NCI-H146 treated with DMSO at 0.1 percent for 48 hours (cell line): ENCODE results near the gene ADTRP.

Source experiments
- DNase-seq: peaks from one replicate; lab custom pipeline; 2025; ENCODE audit not compliant: unreplicated experiment; lab: John Stamatoyannopoulos, UW

The ADTRP gene

DNA sequence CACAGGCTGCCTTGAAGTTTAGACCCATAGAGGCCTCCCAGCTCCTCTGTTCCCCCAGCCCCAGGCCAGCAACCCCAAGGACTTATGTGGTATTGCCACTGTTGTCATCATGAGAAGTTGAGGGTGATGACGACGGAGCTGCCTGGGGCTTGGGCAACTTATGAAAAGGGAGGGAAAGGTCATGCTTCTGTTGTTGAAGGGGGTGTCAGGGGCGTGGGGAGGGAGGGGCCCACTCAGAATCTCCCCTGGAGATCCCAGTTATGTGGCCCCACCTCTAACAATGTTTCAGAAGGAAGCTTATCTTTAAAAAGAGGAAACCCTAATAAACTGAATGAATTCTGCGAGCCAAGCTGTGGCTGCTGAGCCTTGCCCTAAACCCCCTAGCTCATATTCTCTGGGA is 4.2 kb downstream of the ADTRP start:
- DNase-seq: no peak

DNA sequence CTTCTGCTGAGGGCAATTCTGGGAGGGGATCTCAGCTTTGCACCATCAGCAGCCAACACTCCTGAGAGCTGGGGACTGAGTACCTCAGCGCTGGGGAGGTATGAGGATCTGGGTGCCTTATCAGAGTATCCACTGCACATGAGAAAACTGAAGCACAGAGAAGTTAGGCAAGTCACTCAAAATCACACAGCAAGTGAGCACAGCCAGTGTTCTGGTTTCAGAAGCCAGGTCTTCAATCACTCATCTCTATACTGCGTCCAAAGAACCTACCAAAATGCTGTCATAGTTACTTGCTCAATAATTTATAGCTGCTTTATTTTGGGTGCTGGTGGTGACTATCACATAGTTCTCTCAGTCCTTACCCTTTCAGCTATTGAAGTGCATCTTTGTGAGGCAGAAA is 5.0 kb downstream of the ADTRP start:
- DNase-seq: no peak

DNA sequence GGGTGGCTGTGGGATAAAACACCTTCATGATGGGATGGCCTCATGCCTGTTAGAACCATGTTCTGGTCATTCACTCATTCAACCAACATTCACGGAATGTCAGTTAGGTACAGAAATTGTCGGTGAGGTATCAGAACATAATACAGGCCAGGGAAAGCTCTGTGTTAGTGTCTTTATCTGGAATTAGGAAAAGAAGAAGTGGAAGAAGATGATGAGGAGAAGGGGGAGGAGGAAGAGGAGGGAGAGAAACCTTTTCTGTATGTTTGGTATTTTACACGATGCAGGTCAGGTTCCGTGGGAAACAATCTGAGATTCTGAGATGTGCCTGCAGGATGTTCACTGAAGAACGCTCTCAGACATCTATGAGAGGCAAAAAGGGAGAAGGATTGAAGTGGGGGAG is 5.6 kb downstream of the ADTRP start:
- DNase-seq: no peak

DNA sequence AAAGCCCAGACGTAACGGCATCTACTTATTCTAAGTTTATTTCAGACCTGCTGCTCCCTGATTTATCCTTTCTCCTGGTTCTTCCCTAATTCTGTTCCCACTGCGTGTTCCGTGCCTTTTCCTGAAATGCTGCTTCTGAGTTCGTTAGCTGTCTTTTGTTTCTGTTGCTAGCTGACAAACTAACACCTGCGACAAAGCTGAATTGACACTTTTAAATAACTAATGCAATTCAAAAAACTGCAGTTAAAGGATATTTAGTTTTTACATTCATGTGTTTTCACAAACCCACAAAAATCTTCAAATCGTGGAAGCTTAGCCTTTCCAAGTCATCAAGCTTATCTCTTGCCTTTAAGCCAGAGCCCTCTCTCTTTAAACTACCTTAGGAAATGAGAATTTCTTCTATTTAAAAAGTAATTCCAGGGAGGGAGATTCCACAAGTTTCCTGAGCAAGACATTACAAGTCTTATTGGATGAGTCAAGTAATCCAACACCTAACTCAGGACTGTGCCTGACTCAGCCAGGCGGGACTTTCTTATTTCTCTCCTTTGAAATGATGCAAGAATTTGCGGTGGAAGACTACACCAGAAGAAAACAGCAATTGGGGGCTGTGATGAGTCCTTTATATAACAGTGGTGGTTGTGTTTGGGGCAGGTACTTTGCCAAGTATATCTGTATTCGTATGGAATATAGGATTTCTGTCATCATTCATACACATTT is 6.3 kb downstream of the ADTRP start:
- no peak for DNase-seq

DNA sequence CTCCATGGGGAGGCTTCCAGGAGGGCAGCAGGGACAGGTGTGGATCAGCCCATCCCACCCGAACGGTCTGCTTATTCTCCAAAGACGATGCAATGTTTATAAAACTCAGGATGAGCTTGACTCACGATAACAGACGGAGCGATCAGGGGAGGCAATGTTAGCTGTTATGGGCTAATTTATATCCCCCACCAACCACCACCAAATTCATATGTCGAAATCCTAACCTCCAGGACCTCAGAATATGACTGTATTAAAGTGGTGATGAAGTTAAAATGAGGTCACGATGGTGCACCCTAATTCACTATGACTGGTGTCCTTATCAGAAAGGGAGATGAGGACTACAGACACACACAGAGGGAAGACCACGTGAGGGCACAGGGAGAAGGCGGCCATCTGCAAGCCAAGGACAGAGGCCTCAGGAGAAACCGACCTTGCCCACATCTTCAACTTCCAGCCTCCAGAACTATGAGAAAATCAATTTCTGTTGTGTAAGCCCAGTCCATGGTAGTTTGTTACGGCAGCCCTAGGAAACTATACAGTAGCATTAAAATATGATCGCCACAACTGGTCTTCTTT is 7.0 kb downstream of the ADTRP start:
- DNase-seq: no peak

DNA sequence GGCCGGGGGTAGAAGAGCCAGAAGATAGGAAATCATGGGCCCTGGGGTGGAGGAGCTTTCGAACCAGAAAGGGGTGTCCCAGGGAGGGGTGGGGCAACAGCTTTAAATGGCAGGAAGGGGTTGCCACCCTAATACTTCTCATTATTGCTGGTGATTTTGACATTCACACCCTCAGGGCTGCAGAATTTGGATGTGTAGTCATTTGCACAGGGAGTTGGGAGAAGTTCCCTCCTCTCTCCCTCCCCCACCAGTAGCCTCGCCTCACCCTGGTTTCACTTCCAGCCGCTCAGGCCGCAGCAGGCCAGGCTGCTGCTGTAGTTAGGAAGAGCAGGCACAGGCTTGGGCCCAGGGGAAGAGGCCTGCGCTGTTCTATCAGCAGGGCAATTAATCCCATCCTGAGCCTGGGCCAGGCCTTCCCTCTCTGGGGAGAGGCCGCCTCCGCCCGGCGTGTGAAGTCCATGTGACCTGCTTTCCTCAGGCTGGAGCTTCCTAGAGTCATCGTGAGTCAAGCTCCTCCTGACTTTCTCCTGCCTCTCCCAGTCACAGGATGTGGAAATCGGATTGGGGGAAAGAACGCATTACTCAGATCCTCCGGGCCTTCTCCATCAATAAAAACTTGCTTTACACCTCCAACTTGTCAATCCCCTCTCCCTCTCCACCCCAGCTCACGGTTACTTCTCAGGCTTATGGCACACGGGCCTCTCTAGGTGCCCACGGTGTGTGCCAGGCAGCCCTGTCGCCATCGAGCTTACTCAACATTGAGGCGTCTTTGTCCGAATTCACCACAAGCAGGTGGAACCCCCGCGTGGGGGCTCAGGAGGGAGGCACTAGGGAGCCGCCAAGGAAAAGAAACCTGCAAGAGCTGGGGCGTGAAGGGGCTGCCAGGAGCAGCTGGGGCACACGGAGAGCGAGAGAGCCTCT is 7.8 kb downstream of the ADTRP start:
- no peak for DNase-seq

DNA sequence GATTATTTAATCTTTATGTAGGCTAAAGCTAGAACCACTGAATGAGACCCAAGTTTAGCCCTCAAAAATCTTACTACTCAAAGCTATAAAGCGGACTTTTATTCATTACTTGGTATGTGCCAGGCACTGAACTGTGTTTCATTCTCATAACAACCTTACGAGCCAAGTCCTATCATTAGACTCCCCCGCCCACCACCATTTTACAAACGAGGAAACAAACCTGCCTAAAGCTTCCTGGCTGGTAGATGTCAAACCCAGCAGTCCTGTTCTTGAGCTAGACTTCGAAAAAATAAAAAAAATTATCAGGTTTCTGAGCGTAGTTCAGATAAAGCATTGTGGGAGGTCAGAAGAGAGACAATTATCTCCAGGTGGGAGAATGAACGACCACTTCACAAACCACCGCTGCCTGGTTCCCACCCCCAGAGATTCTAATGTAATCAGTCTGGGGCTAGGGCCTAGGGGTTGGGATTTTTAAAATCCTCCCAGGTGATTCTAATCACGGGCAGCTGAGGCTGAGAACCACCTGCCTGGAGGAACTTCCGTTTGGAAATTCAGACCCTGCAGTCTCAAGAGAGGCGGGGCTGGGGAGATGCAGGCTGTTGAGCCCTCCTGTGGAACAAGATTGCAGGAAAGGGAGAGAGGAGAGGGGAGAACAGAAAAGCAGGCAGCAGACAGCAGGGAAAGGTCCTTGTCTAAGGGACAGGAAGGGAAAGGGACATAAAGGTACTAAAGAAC is 8.6 kb downstream of the ADTRP start:
- no peak for DNase-seq

DNA sequence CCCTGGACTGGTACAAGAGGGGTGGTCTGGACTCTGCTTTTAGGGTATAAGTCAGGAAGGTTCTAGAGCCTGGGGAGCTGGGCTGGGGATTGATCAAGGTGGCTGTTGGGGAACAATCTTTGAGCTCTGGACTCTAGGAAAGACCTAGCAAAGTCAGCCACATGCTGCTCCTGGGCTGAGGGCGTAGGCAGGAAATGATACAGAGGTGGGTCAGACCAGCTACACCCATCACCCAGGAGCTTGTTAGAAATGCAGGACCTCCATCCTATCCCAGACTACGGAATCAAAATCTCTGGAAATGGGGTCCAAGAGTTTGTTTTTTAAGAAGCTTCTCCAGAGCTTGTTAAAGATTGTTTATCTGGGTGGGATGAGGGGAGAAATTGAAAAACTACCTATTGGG is 9.4 kb downstream of the ADTRP start:
- DNase-seq: no peak

DNA sequence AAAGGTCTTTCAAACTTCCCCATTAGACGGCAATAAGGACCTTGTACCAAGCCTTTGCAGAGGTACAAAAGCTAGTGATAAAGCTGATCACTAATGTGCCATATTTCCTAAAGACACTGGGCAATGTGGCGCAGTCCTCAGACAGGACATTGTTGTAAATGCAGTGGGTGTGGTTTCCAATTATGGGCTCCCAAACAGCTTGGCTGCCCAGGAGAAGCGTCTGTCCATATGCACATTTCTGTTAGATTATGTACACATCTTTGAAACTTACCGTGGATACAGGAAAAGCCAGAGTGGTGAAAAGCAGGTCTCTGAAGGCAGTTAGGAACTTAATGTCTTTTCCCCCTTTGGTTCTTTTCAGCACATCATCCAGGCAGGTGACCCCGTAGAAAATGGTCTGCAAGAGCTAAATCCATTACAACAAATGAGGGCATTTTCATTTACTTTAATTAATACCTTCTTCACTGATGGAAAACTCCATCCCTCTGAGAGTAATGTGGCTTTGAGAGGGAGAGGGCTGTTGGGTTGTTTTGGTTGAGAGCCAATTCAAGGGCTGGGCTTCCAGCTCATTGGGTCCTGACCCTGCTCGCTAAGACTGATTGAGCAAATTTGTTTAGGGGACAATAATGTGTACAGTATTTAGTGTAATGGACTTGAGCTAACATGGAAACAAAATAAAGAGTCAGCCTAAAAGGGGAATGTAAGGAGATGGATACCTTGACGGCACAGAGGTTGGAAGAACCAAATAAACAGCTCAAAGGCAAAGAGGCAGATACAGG is 10.4 kb downstream of the ADTRP start:
- no peak for DNase-seq

DNA sequence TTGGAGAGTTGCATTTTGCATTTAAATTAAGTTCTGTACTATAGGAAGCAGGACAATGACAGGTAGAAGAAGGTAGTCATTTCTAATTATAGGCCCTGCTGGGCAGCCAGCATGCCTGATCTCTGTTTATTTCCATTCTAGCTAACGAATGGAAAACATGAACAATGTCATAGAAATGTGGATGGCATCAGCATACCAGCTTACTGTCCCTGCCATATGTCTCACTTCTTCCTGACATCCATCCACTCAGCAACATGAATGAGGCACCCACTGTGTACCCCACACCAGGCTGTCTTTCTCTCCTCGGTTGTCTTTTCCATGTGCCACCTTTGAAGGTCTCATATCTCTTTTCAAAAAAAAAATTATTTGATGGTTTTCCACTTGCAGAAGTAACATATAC is 11.1 kb downstream of the ADTRP start:
- no peak for DNase-seq

DNA sequence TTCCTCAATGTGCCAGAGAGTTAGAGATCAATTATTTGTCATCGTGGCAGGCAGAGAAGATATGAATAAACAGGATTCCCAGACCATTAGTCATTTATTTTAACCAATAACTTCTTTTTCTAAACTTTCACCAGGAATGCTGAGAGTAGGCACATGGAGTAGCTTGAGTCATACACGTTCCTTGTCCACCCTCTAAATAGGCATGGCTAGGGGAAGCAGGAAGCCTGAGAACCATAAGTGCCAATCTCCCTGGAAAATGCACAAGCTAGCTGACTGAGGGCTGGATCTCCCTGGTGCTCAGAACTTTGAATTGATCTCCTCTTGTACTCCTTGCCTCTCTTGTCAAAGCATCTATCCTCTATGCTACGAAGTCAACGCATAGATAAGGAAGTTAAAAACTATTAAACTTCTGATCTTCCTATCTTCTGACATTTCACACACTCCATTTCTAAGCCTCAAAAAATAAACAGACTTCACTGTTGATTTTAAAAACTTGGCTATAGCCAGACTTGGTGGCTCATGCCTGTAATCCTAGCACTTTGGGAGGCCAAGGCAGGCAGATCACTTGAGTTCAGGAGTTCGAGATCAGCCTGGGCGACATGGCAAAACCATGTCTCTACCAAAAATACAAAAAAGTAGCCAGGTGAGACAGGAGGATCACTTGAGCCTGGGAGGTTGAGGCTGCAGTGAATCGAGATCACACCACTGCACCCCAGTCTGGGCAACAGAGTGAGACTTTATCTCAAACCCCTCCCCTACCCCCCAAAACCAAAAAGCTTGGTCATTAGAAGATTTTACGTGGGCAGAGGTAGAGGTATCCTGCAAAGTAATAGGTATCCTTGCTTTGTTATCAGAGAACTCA is 11.8 kb downstream of the ADTRP start:
- no peak for DNase-seq

DNA sequence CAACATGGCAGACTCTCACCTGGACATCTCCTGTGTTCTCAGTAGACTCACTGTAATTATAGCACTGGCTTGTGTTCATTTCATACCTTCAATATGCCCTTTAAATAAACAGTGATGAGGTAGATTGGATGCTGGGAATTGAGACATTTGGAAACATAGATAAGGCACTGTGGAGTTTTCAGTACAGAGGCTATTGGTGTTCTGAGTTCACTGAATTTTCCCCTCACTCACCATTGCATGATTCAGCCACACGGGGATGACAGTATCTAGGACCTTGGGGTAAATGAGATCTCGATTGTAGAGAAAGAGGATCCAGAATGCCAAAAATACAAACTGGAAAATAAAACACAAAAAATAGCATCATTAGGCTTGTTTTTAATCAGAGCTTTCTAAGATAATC is 12.6 kb downstream of the ADTRP start:
- no peak for DNase-seq

DNA sequence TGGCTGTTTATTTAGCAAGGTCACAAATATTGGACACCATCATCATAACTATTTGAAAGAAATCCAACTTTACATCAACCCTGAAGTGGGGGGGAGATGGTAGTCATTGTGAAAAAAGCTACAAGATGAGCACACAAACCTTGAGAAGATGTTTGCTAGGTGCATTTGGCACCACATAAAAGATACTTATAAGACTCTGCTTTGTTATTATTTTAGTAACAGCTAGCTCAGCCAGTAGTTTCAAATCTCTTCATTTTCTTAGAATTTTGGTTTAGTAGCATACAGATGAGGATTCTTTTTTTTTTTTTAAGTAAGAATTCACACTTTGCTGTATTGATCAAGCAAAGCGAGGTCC is 14.4 kb downstream of the ADTRP start:
- DNase-seq: no peak

DNA sequence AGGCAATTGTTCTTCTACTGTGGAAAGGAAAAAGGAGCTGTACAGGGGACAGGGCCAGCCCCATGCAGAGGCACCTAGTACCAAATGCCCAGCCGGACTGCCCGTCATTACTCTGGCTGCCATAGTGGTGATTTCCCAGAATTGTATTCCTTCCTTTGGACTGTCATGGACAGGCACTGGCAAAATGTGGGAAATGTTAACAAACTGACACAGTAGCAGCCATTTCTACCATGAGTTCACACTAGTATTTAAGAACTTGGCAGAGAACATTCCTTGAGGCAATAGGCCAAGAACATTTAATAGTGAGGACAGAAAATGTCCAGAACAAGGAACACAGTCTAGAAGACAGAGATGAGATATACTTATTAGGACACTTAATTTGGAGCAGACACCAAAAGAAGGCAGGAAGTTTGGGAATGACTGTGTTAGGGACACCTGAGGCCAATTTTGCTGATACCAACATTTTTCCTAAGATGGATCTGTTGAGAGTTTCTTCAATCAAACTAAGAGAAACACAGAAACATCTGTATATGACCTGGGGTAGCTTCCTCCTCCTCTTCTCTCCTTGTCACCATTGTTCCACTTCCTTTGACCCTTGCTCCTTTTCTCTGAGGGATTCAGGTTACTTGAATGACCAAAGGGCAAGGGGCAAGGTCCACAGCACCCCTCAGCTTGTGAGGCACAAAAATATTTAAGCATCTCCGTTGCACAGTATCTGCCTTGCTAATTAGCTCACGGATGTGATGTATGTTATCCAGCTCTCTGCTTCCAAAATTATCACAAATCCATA is 14.9 kb downstream of the ADTRP start:
- no peak for DNase-seq

DNA sequence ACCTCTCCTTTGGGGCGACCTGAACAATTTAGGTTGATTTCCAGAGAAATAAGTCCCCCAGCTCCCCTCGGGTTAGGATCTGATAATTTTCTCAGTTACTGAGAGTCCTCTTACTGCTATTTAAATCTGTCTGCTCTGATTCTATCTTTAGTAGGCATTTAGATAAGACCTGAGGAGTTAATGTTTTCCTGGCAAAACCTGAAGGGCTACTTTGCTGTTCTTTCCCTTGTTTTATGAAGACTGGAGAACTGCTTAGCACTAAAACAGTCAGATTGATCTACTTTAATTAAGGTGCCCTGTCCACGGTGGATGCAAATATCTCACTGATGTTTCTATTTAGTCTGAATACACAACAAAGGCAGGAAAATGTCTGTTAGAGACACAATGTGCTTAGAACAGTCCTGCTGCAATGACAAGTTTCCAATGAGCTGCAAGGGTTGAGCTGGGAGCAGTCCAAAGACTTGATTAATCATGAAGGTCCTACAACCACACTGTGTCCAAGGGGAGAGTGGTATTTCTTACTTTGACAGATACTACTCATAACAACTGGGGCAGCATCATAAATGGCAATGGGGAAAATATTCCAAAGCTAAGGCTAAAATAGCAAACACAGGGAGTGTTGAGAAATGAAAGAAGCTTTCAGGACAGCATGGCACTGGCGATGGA is 15.7 kb downstream of the ADTRP start:
- no peak for DNase-seq

DNA sequence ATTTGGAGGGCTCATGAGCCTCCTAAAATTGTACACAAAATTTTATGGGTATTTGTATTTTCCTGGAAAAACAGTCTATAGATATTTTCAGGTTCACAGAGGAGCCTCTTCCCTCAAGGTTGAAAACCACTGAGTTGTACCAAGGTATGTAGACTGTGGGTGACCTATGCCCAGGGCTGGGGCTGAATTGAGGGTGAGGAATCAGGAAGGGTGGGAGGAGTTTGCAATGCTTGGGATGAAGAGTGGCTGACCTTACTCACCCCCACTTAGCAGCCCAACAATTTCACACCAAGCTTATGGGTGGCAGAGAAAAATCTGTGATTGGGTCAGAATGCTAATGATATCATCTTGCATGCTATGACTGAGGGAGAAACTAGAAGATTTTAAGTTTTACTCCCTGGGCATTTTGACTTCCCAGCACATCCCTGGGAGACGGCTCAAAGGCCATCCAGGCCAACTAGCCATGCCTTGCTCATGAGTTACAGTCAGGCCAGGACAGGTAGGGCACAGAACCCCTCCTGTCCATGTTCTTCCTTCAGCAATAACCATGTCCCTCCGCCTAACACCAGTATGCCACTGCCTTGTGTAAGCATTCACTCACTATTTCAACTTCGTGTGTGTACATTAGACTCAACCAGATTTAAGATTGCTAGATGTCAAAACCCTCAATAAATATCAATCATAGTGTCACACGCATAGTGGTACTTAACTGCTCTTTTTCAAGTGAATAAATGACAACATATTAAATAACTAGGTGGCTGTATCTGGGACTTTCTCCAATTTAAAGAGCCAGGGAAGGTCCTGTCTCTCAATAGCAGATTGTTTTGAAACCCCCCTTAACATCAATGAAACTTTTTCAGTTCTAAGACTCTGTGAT is 16.6 kb downstream of the ADTRP start:
- no peak for DNase-seq

DNA sequence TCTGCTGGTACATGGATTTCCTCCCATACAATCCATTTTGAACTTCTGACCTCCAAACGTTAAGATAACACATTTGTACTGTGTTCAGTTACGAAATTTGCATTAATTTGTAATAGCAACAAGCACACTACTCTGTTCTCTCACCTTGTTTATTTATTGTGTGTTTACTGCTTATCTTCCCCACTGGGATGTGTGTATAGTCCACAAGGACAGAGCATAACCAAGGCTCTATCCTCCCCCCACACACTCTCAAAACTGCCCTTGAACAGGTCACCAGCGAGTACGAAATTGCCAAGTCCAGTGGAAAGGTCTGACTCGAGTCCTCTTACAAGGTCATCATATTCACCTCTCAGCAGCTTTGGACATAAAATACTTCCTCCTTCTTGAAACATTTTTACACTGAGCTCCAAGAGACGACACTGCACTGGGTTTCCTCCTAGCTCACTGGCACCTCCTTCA is 18.6 kb downstream of the ADTRP start:
- DNase-seq: no peak
